ENCODE results near the gene AVPR2. TPM values are rescaled to one million over a fixed set of nuclear protein-coding genes. Genes with fewer than 3 reads are reported as not detected.

The AVPR2 gene
- total and polyA plus RNA-seq, 10 of the 15 experiments (the other 5 are each of a cell fraction or from before 2014, with no cell fraction given): 0.12 to 0.37 TPM; not detected in 8

DNA sequence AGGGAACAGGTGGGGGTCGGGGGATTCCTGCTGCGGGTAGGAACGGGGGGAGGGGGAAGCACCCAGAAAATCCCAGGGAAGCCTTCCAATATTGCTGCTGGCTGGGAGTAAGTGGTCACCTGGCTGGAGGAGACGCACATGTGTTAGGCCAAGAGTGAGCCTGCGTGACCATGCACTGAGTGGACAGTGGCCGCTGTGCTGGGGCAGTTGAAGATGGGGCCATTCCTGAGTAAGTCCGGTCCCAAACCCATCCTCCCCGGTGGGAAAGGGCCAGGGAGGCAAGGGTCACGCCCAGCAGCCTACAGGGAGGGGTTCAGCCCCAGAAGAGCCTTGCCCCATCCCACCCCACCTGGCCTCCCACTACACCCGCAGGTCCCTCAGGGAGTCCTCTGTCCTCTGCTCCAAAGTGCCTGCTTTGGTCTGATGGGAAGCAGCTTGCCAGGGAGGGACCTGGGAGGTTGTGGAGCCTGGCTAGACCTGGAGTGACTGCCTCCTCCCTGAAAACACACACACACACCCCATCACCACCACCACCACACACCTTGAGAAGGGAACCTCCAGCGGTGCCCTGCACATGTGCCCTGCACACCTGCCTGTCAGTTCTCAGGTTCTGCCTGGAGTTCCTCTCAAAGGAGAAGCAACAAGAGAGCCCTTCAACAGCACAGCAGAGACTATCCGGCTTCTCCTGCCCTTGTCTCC is 24.6 kb upstream of the AVPR2 start:
- Histone ChIP-seq H4K20me1 (ENCODE audit: control insufficient read depth, insufficient read depth) (no peaks in the 10 kb centered on the region), H3K36me3 (ENCODE audit: control insufficient read depth in 2 of 2, insufficient read depth in 2 of 2, low read length in 1 of 2) (no peaks in the 10 kb centered on the region), H3K27ac (ENCODE audit: control insufficient read depth, insufficient read depth) (no peak overlapping the region), H3K79me2 (ENCODE audit: control insufficient read depth, insufficient read depth, low read length) (no peaks in the 10 kb centered on the region), H3K9me3 (replicated peaks; ENCODE audit: control insufficient read depth, insufficient read depth, low read length) (no peaks in the 10 kb centered on the region; the same call in 2 of the 3 replicates), H3K4me1 (ENCODE audit: control insufficient read depth, insufficient read depth, low read length) (no peaks in the 10 kb centered on the region; the same call in 1 of the 2 replicates), H2AFZ (ENCODE audit: control insufficient read depth, low read depth, low read length) (no peak overlapping the region), H3K4me2 (ENCODE audit: control insufficient read depth, insufficient read depth) (no peak overlapping the region), H3K27me3 (replicated peaks in 1 of 2; ENCODE audit: control insufficient read depth in 2 of 2, insufficient read depth in 2 of 2, low read length in 1 of 2) (no peaks in the 10 kb centered on the region; a peak in 2 of 4 replicates), H3K4me3 (no peak overlapping the region), H3K9ac (ENCODE audit: control insufficient read depth, insufficient read depth, low read length) (no peak overlapping the region)
- CTCF ChIA-PET: interaction anchor here (1.7 kb wide), 1 partner anchor 44 kb away, joined by 11 read pairs; the partner anchor contains the start of gene ARHGAP4
- intact Hi-C loops (cut with micrococcal nuclease; ENCODE audit: unreplicated experiment) (no loop called here), in situ Hi-C loops (cut with MboI) (no loop called here)
- ATAC-seq (no peak), FAIRE-seq (no peak), DNase-seq (ENCODE audit: low read depth, low spot score) (no peak)
- RAD21 ChIA-PET (ENCODE audit: unreplicated experiment): no interaction called here
- BruUV-seq (replicated peaks): no TSS peak
- POLR2A ChIA-PET: interaction anchor here (1.4 to 1.9 kb wide), 2 partner anchors 45 to 47 kb away, joined by 3 to 5 read pairs; no protein-coding TSS in a partner anchor
- SMC1A ChIA-PET (ENCODE audit: uncharacterized antibody, unreplicated experiment): no interaction called here
- 35% methylated on average over 8 of the region's 12 CpGs for WGBS (ENCODE audit: insufficient coverage, insufficient replicate concordance, low lambda C conversion rate, missing lambda C conversion rate)
- TF ChIP-seq NBN (IDR thresholded peaks at IDR 0.05) (no peak), NR2C2 (IDR thresholded peaks at IDR 0.05; ENCODE audit: borderline replicate concordance, control insufficient read depth, insufficient read length, low read depth) (no peak), ASH2L (IDR thresholded peaks at IDR 0.05; ENCODE audit: borderline replicate concordance, low read depth) (no peak), BACH1 (IDR thresholded peaks at IDR 0.05; ENCODE audit: borderline replicate concordance) (no peak), CREB1 (IDR thresholded peaks at IDR 0.05; ENCODE audit: low read depth) (no peak), NRF1 (conservative IDR thresholded peaks at IDR 0.05; ENCODE audit: low read depth, low read length) (no peak), CBX5 (IDR thresholded peaks at IDR 0.05; ENCODE audit: low read depth) (no peak), SPI1 (IDR thresholded peaks at IDR 0.05; ENCODE audit: borderline replicate concordance, insufficient read depth, low read depth, low read length) (no peak), SMAD1 (IDR thresholded peaks at IDR 0.05; ENCODE audit: low read depth, partially characterized antibody) (no peak), IRF4 (IDR thresholded peaks at IDR 0.05; ENCODE audit: low read depth, low read length) (no peak)
- TF ChIP-seq, protein P1, sequence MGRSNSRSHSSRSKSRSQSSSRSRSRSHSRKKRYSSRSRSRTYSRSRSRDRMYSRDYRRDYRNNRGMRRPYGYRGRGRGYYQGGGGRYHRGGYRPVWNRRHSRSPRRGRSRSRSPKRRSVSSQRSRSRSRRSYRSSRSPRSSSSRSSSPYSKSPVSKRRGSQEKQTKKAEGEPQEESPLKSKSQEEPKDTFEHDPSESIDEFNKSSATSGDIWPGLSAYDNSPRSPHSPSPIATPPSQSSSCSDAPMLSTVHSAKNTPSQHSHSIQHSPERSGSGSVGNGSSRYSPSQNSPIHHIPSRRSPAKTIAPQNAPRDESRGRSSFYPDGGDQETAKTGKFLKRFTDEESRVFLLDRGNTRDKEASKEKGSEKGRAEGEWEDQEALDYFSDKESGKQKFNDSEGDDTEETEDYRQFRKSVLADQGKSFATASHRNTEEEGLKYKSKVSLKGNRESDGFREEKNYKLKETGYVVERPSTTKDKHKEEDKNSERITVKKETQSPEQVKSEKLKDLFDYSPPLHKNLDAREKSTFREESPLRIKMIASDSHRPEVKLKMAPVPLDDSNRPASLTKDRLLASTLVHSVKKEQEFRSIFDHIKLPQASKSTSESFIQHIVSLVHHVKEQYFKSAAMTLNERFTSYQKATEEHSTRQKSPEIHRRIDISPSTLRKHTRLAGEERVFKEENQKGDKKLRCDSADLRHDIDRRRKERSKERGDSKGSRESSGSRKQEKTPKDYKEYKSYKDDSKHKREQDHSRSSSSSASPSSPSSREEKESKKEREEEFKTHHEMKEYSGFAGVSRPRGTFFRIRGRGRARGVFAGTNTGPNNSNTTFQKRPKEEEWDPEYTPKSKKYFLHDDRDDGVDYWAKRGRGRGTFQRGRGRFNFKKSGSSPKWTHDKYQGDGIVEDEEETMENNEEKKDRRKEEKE (IDR thresholded peaks at IDR 0.05): no peak
- TF ChIP-seq, protein P2, sequence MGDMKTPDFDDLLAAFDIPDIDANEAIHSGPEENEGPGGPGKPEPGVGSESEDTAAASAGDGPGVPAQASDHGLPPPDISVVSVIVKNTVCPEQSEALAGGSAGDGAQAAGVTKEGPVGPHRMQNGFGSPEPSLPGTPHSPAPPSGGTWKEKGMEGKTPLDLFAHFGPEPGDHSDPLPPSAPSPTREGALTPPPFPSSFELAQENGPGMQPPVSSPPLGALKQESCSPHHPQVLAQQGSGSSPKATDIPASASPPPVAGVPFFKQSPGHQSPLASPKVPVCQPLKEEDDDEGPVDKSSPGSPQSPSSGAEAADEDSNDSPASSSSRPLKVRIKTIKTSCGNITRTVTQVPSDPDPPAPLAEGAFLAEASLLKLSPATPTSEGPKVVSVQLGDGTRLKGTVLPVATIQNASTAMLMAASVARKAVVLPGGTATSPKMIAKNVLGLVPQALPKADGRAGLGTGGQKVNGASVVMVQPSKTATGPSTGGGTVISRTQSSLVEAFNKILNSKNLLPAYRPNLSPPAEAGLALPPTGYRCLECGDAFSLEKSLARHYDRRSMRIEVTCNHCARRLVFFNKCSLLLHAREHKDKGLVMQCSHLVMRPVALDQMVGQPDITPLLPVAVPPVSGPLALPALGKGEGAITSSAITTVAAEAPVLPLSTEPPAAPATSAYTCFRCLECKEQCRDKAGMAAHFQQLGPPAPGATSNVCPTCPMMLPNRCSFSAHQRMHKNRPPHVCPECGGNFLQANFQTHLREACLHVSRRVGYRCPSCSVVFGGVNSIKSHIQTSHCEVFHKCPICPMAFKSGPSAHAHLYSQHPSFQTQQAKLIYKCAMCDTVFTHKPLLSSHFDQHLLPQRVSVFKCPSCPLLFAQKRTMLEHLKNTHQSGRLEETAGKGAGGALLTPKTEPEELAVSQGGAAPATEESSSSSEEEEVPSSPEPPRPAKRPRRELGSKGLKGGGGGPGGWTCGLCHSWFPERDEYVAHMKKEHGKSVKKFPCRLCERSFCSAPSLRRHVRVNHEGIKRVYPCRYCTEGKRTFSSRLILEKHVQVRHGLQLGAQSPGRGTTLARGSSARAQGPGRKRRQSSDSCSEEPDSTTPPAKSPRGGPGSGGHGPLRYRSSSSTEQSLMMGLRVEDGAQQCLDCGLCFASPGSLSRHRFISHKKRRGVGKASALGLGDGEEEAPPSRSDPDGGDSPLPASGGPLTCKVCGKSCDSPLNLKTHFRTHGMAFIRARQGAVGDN (IDR thresholded peaks at IDR 0.05): no peak
